Measurements from ENCODE around the gene DHRS3. TPM values are rescaled to one million over a fixed set of nuclear protein-coding genes. Genes with fewer than 3 reads are reported as not detected.

DHRS3 gene
- total RNA-seq, 1 experiment from 2014 or later: 87.0 TPM

DNA sequence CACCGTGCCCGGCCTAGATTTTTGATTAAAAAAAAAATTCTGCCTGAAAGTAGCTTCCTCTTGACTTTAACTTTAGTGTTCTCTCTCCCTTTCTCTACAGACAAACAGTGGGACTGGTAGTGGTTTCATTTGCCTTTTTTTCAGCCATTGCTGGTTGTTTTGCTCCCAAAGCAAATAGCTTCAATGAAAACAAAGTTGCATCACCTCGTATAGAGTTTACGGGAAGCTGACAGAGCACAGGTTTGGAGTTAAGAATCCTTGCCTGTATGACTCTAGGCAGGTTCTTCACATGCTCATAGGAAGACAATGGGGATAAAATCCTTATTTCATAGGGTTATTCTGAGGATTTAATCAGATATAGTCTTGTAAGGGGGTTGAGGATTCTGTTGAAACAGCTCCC is 47.5 kb upstream of the DHRS3 start:
- Histone ChIP-seq H3K4me1 (ENCODE audit: control insufficient read depth in 1 of 2, insufficient read depth in 2 of 2, low read length in 2 of 2) (no peaks in the 10 kb centered on the region), H3K27ac (ENCODE audit: low read depth, low read length) (no peak overlapping the region), H3K36me3 (ENCODE audit: control insufficient read depth in 1 of 2, insufficient read depth in 2 of 2, low read length in 2 of 2) (no peaks in the 10 kb centered on the region), H4K20me1 (ENCODE audit: insufficient read depth) (no peaks in the 10 kb centered on the region), H3K9ac (ENCODE audit: low read length) (no peak overlapping the region), H3K9me3 (ENCODE audit: control insufficient read depth in 1 of 2, insufficient read depth in 1 of 2, low read depth in 1 of 2, low read length in 2 of 2) (peaks cover 5 to 10% of the 10 kb centered on the region in 2 experiments; a peak in 3 of 4 replicates), H3K4me3 (replicated peaks in 1 of 2; ENCODE audit: low read depth in 1 of 2, low read length in 2 of 2) (no peak overlapping the region), H3K27me3 (ENCODE audit: insufficient read depth, low read length) (no peaks in the 10 kb centered on the region), H3K9me2 (ENCODE audit: insufficient read depth) (no peaks in the 10 kb centered on the region), H2AFZ (ENCODE audit: low read depth, low read length, poor library complexity, severe bottlenecking) (no peak overlapping the region), H3K79me2 (ENCODE audit: insufficient read depth, low read length) (no peaks in the 10 kb centered on the region), H3K4me2 (ENCODE audit: low read length) (no peak overlapping the region)
- no peak for ATAC-seq
- RAD21 ChIA-PET (ENCODE audit: low non-redundant PET in 1 of 2, low total read pairs in 2 of 2, uncharacterized antibody in 2 of 2, unreplicated experiment in 2 of 2): no interaction called here
- no peak for DNase-seq (ENCODE audit: low read depth, low spot score)
- TF ChIP-seq, protein P1, sequence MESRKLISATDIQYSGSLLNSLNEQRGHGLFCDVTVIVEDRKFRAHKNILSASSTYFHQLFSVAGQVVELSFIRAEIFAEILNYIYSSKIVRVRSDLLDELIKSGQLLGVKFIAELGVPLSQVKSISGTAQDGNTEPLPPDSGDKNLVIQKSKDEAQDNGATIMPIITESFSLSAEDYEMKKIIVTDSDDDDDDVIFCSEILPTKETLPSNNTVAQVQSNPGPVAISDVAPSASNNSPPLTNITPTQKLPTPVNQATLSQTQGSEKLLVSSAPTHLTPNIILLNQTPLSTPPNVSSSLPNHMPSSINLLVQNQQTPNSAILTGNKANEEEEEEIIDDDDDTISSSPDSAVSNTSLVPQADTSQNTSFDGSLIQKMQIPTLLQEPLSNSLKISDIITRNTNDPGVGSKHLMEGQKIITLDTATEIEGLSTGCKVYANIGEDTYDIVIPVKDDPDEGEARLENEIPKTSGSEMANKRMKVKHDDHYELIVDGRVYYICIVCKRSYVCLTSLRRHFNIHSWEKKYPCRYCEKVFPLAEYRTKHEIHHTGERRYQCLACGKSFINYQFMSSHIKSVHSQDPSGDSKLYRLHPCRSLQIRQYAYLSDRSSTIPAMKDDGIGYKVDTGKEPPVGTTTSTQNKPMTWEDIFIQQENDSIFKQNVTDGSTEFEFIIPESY (IDR thresholded peaks at IDR 0.05; ENCODE audit: extremely low read depth, insufficient replicate concordance, low read length): no peak
- no peak for TF ChIP-seq POLR2A (IDR thresholded peaks at IDR 0.05; ENCODE audit: borderline replicate concordance, extremely low read depth, insufficient read depth, insufficient read length)
- TF ChIP-seq TCF7L2 (IDR thresholded peaks at IDR 0.05; ENCODE audit: borderline replicate concordance, extremely low read depth, insufficient read depth, insufficient read length): no peak
- no peak for TF ChIP-seq FOSL1 (IDR thresholded peaks at IDR 0.05; ENCODE audit: low read depth)
- no peak for TF ChIP-seq CBX3 (IDR thresholded peaks at IDR 0.05; ENCODE audit: low read depth)
- TF ChIP-seq JUND (IDR thresholded peaks at IDR 0.05): no peak
- TF ChIP-seq EZH2 (IDR thresholded peaks at IDR 0.05): no peak
- no peak for TF ChIP-seq SIN3A (IDR thresholded peaks at IDR 0.05; ENCODE audit: low read depth)
- no peak for TF ChIP-seq POLR2AphosphoS5 (IDR thresholded peaks at IDR 0.05; ENCODE audit: low read depth, low read length)
- TF ChIP-seq MAX (IDR thresholded peaks at IDR 0.05): no peak
- no TSS peak for BruUV-seq (replicated peaks)
- POLR2A ChIA-PET: no interaction called here
- intact Hi-C loops (cut with micrococcal nuclease): no loop called here
- CTCF ChIA-PET: no interaction called here

Data from HCT116 (cell line).